Measurements from ENCODE around the gene RBL1.

- TF ChIP-seq GATA2 (IDR thresholded peaks at IDR 0.05; ENCODE audit: low read depth, low read length) (no peak), GATA3 (IDR thresholded peaks at IDR 0.05; ENCODE audit: low read depth, low read length) (no peak)
Measured at GRCh38 chr20:37137547-37137946, 41.8 kb upstream of the RBL1 start.

Data from SH-SY5Y (cell line).